NCI-H774 (cell line): ENCODE data around the gene ELAVL1.

ENCODE experiments used
- DNase-seq: peaks from one replicate; lab custom pipeline; 2025; lab: John Stamatoyannopoulos, UW

Gene ELAVL1

DNA sequence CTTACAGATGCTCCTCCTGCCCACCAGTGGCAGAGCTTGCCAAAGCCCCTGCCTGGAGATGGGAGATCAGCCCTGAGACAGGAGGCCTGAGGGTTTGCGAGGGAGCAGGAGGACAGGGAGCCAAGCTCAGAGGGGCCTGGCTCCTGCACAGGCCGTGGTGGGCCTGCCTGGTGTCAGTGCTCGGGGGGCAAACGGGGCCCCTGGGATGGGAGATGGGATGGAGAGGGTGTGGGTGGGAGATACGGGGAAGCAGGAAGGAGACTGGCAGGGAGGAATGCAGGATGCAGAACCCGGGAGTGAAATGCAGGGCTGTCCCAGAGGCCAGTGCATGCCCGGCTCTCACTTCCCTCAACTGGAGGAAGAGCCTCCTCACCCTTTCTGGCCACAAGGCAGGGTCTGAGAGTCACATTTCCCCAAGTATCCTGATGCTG, 19.9 kb downstream of the ELAVL1 start:
- DNase-seq = no peak

DNA sequence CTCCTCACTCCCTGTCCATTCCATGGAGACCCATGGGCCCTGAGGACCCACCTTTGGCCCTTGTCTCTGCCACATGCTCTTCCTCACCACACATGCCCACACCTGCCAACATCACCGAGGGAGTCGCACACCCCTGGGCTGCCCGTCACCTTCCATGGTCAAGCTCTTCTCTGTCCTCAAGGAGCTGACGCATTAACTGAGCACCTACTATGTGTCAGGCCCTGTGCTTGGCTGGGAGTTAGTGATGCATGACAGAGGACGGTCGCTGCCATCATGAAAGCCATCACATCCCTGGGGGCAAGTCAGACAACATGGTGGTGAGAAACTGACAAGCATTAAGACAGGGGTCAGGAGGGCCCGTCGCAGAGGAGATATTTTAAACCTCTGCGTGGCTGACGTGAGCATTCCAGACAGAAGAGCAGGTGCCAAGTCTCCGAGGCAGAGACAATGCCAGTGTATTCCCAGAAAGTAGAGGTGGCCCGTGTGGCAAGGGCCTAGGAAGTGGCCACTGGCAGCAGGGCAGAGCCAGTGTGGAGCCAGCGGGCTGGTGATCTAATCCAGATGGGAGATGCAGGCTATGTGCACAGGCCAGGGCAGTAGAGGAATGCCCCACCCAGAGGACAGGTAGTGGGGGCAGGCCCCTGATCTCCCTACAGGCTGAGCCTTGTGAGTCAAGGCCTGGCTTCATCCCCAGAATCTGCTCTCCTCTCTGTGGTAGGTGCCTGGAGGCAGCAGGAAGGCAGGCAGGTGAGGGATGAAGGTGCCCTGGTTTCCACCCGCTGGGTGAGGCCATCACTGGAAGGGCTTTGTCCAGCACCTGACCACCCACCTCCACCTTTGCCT, 21.2 kb downstream of the ELAVL1 start:
- no peak for DNase-seq

DNA sequence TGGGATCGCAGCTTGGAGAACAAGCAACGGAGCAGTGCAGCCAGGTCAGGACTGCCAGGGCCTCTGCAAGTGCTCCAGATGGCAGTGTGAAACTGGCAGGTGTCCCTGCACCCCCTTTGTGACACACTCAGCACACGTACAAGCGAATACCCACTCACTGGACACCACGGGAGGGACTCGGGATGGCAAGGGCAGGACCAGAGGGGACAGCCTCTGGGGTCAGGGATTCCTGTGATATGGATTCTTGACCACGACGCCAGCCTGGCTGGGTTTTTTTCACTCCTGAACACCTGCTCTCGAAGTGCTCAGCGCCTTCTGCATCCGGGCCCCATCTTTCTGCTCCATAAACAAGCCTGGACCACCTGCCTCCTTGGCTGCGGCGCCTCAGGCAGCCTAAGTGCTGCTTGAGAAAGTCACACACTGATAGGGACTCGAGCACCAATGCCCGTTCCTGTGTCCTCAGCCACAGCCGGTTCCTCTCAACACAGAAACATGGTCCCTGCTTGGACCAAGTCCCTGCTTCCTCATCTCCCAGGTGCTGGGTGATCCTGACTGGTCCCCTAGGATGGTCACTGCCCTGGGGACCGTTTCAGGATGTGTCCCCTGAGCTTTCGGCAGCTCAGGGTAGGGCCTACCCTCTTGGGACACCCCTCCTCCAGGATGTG, 22.0 kb downstream of the ELAVL1 start:
- DNase-seq = no peak

DNA sequence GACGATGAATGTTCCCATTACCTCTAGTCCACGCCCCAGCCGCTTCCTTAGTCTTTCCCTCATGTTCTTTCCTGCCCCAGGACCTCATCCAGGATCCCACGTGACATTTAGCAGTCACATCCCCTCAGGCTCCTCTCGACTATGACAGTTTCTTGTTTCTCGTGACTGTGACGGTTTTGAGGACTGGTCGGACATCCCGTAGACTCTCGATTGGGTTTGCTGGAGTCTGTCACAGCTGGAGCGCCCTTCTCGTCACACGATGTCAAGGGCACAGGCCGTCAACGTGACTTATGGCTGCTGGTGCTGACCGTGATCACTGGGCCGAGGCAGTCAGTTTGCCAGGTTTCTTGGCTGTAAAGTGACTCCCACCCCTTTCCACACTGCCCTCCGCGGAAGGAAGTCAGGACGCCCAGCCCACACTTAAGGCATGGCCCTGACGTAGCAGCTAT, 22.8 kb downstream of the ELAVL1 start:
- DNase-seq = no peak

DNA sequence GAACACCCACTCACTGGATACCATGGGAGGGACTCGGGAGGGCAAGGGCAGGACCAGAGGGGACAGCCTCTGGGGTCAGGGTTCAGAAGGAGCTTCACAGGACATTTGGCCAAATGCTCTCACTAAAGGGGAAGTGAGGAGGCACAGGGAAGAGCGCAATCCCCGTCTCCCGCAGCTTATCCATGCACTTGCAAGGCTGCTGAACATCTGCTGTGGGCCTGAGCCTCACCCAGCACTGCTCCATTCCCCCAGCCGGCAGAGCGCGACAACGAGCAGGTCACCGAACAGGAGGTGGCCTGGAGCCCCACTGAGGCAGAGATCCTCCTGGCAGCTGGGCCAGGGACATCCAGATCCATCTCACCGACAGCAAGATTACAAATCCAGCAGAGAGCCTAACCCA, 23.3 kb downstream of the ELAVL1 start:
- DNase-seq = no peak

DNA sequence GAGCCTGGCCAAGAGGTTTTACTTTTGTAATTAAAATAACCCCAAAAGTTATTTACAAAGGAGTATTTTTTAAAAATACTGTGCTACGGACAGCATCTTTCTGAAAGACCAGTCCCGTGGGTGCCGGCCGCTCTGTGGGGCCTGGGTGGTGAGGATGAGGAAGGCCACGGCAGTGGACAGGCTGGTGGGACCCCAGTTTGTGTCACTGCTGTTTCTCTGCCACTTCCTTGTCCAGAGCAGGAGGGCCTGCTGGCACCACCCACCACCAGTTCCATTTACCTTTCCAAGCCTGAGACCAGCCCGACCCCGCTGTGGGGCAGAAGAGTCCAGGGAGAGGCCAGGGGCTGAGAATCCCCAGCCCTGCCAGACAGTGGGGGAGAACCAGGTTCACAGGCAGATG, 23.8 kb downstream of the ELAVL1 start:
- DNase-seq = no peak

DNA sequence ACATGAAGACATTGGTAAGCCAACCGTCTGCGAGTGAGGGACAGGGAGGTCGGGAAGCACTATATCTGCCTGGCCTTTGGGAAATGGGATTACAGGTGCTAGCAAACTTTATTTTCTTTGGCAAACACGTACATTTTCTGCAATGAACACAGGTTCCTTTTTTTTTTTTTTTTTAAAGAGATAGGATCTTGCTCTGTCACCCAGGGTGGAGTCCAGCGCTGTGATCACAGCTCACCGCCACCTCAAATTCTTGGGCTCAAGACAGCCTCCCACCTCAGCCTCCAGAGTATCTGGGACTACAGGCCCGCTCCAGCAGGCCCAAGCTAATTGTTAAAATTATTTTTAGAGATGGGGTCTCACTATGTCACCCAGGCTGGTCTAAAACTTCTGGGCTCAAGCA, 24.2 kb downstream of the ELAVL1 start:
- no peak for DNase-seq

DNA sequence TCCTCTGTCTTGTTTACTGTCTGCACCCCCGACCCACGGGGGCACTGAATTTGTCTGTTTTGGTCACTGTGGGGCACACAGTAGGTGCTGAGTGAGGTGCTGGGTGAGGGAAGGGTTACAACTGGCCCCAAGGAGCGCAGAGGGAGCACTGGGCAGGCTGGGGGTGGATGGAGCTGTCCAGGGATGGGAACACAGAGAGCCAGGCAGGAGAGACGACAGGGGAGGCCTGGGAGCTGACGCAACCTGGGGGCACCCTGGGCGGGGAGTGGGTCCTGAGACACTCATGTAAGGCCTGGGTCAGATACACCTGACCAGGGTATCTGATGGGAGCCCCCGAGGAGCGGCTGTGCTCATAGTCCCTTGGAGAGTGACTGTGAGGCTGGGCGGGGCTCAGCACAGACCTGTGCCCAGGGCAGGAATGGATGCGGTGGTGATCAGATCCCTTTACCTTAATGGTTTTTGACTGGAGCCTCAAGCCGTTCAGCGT, 24.8 kb downstream of the ELAVL1 start:
- DNase-seq = no peak

DNA sequence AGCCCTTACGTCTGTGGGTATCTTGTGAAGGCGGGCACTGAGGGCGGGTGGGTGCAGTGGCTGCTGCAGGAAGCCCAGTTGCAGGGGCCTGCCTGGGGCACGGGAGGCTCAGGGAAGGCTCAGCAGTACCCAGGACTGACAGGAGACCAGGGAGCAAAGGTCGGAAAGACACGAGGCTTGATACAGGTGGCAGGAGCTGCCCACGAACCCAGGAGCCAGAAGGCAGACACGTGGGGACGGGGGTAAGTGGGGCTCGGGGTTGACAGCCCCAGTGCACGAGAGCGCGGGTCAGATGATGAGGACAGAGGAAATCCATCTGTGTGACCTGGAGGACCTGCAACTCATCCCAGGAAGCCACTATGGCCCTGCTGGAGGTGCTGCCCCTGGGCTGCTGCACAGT, 25.3 kb downstream of the ELAVL1 start:
- DNase-seq = no peak

DNA sequence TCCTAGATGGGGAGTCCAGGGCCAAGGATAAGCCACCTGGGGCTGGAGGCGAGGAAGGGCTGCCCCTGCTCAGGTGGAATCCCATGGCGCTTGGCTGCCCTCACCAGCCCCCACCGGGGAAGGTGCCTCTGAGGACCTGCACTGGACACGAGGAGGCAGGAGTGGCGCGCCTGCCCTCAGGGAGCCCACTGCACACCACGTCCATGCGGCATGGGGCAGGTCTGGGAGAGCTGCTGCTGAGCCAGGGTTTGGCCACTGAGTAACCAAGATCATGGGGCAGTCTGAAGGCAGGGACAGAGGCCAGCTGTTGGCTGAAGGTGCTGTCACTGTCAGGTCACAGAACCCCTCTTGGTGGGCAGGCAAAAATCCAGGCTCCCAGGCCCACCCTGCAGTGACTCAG, 25.9 kb downstream of the ELAVL1 start:
- DNase-seq = no peak

DNA sequence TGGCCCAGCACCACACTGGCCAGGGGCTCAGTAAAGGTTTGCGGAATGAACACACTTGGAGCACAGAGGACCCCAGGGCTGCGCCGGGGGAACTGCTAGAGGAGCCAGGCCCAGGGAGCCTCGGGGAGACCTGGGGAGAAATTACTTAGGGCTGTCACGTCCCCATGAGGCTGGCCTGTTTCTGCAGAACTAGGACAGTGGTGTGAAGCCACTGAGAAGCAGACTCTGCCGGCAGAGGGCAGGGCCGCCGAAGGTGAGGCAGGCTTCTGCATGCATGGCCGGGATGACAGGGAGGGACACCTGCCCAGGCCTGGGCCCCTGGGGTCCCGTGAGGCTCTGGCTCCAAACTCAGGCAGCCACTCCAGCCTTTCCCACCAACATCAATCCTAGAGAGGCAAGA, 26.4 kb downstream of the ELAVL1 start:
- no peak for DNase-seq

DNA sequence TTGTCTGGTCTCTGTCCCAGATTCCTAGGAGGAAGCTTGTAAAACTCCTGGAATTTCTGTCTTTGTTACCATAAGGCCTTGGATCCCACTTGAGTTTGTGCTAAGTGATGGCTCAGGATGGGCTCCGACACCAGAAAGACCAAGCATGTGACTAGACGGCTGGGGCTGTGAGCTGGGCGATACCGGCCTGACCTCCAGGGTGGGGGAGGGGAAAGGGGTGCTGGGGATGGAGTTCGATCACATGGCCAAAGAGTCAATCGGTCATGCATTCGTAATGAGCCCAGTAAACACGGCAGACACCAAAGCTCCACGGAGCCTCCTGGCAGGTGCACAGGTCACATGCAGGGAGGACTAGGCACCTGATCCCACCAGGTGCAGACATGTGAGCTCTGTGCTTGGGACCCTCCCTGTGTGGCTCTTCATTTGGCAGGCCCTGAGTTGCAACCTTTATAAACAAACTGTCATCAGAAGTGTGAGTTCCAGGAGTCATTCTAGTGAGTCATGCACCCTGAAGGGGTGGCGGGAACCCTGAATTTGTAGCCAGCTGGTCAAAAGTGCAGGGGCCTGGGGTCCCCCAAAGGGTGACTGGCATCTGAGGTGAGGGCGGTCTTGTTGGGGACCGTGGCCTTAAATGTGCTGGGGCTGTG, 27.1 kb downstream of the ELAVL1 start:
- DNase-seq = no peak

DNA sequence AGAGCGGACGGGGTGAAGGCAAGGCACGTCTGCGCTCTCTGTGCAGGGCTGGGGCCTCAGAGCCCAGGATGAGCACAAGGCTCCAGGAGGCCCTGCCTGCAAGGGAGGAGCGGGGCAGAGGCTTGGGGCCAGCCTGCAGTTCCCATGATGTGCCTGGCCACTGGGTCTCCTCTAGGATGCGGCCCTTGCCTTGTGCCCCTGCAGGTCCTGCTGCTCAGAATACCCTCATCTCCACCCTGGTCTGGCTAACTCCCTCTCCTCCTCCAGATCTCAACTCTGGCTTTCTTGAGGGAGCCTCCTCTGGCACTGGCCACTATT, 27.8 kb downstream of the ELAVL1 start:
- DNase-seq = no peak

DNA sequence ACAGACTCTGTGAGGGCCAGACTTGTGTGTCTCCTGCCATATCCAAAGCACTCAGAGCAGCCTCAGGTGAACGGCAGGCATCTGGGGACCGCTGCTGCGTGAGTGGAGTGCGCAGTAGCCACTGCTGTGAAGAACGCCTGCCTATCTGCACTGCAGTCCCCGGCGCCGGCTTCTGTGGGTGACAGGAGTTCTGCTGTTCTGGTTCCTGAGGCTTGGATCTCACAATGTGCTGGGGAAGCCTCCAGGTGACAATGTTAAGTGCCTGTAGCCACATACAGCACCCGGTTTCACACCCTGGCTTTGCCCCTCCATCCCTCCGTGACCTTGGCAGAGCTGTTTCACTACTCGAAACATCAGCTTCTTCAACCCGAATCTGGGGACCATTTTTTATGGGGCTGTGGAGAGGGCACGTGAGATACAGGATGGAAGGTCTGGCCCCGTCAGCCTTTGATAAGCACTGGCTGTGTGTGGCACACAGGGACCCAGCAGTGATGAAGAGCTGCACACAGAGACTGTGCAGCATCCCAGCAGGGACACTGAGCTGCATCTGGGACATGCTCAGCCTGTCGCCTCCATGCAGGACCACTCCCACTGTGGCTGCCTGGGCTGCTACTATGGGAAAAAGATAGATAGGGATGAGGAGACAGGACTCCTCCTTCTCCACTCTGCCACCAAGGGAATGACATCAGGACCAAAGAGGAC, 28.3 kb downstream of the ELAVL1 start:
- DNase-seq = no peak

DNA sequence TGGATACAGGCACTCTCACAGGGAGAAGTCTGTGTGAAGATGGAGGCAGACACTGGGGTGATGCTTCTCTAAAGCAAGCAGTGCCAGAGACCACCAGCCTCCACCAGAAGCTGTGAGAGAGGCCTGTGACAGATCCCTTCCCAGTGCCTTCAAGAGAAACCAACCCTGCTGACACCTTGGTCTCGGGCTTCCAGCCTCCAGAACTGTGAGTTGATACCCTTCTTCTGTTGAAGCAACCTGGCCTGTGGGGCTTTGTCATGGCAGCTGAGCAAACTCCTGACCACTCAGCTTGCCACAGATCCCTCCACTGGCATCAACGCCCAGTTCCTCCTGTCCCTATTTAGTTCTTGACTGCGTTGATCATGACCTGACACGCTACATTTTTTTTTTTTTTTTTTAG, 29.0 kb downstream of the ELAVL1 start:
- DNase-seq = no peak

DNA sequence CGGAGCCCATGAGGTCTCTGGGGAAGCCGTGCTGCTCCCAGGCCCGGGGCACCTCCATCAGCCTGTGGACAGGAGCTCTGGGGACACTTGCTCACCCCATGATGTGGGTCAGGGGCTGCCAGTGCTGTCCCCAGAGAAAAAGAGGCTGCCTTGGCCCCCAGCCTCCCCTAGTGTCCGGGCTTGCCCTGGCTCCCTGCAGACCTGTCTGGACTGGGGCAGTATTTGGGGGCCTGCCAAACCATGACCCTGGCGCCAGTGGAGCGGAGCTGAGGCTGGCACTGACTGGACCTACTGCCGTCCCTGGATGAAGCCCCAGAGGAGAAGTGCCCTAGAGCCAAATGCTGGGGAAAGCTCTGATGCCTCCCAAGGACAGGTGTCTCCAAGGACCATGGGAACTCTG, 30.4 kb downstream of the ELAVL1 start:
- DNase-seq = no peak

DNA sequence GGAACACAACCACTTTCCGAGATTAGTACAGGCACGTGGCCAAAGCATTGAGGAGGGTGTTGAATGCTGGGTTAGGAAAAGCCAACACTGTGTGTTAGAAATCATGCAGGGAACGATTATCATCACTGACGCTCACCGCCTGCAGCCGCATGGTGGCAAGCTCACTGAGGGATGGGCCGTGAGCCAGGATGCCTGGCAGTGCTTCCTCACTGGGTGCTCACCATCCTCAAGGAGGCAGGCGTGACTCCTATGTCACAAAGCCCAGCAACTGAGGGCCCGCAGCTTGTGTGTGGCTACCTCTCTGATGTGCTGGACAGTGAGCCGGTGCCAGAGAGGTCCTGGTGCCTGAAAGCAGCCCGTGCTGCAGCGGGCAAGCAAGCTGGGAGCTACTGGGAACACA, 31.6 kb downstream of the ELAVL1 start:
- no peak for DNase-seq

DNA sequence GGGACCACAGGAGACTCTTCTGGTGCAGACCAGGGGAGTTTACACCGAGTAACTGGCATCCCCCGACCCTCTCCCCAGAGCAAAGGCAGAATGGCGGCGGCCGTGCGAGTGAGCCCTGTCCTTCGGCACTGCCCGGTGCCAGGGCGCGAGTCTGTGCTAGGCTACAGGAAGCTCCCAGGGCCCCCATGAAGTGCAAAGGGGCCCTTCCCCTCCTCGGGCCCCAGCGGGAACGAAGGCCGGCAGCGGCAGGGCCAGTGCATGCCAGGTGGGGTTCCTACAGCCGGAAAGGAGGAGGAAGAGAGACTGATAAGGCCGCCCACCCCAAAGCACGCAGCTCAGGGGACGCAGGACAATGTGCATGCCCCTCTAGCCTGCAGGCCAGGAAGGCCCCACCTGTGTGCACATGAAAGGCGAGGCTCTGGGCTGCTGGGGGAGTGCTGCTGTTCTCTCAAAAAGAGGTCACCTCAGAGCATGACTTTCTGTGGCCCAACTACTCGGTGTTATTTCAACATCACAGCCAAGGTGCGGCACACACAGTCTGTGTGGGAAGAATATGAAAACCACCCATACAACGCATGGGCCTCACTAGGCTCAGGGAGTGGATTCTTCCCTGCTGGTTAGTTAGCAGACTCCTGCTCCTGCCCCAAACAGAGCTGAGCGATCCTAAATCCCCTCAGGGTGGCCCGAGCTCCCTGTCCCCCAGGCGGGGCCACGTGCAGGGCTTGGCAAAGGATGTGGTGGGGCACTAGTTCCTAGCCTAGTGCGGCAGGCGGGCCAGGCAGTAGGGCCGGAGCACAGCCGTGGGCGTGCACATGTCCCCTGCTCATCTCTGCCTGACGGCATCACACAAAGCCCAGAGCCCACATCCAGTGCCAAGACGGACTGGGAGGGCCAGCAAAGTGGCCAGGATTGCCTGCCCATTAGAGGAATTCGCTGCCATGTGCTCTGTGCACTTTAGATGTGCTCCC, 33.6 kb downstream of the ELAVL1 start:
- no peak for DNase-seq

DNA sequence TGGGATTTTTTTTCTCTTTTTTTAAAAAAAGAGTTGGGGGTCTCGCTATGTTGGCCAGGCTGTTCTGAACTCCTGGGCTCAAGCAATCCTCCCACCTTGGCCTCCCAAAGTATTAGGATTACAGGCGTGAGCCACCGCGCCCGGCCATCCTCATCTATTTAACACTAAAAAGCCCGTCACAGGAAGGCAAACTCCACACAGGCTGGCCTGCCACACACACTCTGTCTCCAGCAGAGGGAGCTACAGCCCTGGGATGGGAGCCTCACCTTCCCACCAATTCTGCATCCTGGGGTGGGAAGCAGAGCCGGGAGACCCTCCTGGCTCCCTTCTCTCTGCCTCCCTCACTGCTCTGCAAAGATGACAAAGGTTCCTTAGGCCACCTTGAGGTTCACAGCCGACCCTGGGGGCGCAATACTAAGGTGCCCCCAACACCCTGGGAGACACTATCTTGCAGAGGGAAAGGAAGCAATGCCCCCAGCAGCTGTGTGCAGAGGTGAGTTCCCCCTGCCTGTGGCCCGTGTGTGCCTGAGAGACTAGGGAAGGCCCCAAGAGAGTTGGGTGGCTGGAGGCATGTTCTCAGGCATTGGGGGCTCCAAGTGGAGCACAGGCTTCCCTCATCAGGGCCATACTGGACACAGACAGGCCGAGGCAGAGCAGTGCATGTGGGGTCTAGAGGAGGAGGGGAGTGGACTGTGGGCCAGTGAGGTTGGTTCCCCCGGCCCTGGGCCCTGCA, 34.6 kb downstream of the ELAVL1 start:
- DNase-seq = no peak

DNA sequence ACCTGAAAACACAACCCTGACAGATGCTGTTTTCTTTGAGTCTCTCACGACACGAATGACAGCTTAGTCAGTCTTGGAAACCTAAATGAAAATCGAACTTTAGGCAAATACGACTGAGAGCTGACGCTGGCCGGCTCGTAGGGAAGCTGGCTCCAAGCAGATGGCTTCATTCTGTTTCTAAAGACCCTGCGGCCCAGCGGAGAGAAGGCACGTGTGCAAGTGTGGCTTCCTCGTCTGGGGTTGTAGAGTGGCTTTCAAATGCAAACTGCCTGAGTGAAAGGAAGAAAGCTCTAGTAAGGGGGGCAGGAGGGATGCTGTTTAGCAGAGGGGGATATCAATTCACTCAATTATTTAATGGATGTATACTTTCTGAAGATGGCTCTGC, 35.9 kb downstream of the ELAVL1 start:
- no peak for DNase-seq
